Limb (tissue), 2 donors: ENCODE data around the gene CT45A8.
"Not testable (repeated sequence)": the region's sequence is repeated elsewhere in the genome, so short reads cannot be mapped to it uniquely, and the experiment has no call there.

Source experiments
- DNase-seq, 2 donors: peaks; one replicate each; pipeline ENCODE4 v3.0.0-alpha.2; 2016; ENCODE audit errors: extremely low spot score in 2 of 2

The CT45A8 gene

DNA sequence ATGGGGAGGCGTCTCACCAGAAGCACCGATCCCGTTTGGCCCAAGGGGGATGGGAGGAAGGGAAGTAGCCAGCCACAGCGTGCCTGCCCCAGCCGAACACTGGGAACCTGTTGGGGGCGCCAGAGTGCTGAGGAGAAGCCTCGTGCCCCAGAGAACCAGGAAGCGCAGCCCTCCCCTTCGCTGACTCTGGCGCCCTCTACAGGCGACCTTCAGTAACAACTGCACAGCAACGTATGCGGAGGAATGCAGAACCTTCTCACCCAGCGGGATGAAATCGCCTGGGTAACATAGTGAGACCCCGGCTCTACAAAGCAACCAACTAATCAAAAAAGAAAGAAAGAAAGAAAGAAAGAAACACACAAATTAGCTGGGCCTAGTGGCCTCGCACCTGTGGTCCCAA, at the start of gene CT45A8:
Gene CT45A8 (minus strand): TSS at position 101 of the 400 bp plus-strand sequence. CDS start 3,755 bp downstream, outside the sequence.
- DNase-seq, result not testable (repeated sequence)

DNA sequence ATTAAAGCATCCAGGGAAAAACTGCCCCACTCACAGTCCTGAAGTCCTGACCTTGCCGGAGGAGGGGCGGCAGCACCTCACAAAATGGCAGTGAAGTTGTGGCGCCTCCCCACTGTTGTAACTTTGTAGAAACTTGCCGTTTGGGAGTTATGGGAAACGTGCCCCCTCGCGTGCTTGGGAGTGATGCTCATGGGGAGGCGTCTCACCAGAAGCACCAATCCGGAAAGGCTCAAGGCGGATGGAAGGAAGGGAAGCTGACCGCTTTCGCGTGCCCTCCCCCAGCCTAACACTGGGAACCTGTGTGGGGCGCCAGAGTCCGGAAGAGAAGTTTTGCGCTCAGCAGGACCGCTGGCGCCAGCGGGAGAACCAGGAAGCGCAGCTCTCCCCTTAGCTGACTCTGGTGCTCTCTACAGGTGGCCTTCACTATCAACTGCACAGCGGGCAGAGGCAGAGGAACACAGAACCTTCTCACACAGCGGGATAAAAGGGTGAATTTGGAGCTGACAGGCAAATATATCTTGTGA, 39.0 kb upstream of the CT45A8 start, which contains the start of the genes CT45A10 and SAGE1:
Gene CT45A10 (minus strand): TSS at position 151 of the 524 bp plus-strand sequence. CDS start 8,100 bp downstream, outside the sequence.
Gene SAGE1 (plus strand): TSS at position 423 of the 524 bp plus-strand sequence. CDS start 2,527 bp downstream, outside the sequence.
- no peak for DNase-seq

DNA sequence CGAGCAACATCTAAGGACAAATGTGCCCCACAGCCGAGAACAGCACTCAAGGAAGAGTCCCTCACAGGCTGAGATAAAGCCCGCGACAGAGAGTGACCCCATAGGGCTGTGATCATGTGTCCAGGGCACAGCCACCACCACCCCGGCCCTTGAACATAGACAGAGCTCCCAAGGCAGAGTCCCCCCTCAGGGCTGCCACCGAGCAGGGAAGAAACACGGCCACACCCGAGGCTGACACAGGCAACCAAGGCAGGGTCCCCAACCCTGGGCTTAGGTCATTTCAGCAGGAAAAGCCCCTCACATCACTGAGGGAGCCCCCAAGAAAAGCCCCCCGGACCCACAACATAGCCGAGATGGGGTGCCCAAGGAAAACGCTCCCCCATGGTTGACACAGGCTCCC, 38.4 kb upstream of the CT45A8 start:
- no peak for DNase-seq

- DNase-seq, result no peak
Observed at GRCh38 chrX:135890087-135890585, 35.8 kb upstream of the CT45A8 start.

DNA sequence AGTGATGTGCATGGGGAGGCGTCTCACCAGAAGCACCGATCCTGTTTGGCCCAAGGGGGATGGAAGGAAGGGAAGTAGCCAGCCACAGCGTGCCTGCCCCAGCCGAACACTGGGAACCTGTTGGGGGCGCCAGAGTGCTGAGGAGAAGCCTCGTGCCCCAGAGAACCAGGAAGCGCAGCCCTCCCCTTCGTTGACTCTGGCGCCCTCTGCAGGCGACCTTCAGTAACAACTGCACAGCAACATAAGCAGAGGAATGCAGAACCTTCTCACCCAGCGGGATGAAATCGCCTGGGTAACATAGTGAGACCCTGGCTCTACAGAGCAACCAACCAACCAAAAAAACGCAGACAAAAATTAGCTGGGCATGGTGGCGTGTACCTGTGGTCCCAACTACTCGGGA, 34.6 kb upstream of the CT45A8 start:
- not testable (repeated sequence) for DNase-seq

DNA sequence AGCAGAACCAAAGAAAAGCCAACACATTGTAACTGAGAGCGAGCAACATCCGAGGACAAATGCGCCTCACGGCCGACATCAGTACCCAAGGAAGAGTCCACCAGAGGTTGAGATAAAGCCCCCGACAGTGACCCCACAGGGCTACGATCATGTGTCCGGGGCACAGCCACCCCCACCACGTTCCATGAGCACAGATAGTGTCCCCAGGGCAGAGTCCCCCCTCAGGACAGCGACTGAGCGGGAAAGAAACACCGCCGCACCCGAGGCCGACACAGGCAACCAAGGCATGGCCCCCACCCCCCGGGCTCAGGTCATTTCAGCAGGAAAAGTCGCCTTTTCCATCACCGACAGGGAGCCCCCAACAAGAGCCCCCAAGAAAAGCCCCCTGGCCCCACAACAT, 33.9 kb upstream of the CT45A8 start:
- DNase-seq, result not testable (repeated sequence)

DNA sequence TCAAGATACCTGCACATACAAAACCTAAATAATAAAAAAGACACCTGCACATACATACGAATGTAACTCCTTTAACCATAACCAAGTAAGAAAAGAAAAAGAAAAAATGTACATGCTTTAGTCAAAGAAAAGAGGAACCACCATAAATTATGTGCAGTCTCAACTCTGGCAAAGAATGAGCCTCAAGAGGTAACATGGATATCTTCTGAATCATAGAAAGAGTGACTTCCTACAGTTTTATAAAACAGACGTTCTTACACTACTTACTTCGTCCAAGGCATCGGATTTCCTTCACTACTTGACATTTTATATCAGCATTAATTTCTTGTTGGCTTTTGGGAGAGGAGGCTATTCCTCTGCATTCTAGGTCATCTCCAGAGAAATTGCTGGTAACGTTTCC, 28.4 kb upstream of the CT45A8 start:
- not testable (repeated sequence) for DNase-seq

DNA sequence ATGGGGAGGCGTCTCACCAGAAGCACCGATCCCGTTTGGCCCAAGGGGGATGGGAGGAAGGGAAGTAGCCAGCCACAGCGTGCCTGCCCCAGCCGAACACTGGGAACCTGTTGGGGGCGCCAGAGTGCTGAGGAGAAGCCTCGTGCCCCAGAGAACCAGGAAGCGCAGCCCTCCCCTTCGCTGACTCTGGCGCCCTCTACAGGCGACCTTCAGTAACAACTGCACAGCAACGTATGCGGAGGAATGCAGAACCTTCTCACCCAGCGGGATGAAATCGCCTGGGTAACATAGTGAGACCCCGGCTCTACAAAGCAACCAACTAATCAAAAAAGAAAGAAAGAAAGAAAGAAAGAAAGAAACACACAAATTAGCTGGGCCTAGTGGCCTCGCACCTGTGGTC, 17.4 kb upstream of the CT45A8 start, which contains the start of gene CT45A9:
Gene CT45A9 (minus strand): TSS at position 101 of the 400 bp plus-strand sequence. CDS start 3,751 bp downstream, outside the sequence.
- DNase-seq, result not testable (repeated sequence)

- DNase-seq, result not testable (repeated sequence)
Observed at GRCh38 chrX:135837180-135837579, 17.2 kb downstream of the CT45A8 start, which contains the start of gene CT45A7. TSS of gene CT45A7 (minus strand) at chrX:135837280. CDS start at chrX:135833533, 3,747 bp downstream.

- not testable (repeated sequence) for DNase-seq
Observed at GRCh38 chrX:135819912-135820311, 34.4 kb downstream of the CT45A8 start, which contains the start of gene CT45A2. TSS of gene CT45A2 (minus strand) at chrX:135820012. CDS start at chrX:135816265, 3,747 bp downstream.

- not testable (repeated sequence) for DNase-seq
Observed at GRCh38 chrX:135802687-135803086, 51.7 kb downstream of the CT45A8 start, which contains the start of gene CT45A6. TSS of gene CT45A6 (minus strand) at chrX:135802787. CDS start at chrX:135798993, 3,794 bp downstream.
